T-helper 2 cell treated with Interferon-gamma antibody and Interleukin-4, amounts not matched to agents 100 ng/mL and 5 ng/mL, for 36 hours (primary cell): Measurements from ENCODE around the gene DHRS1. TPM values are rescaled to one million over a fixed set of nuclear protein-coding genes. Genes with fewer than 3 reads are reported as not detected.

Experiments used
- intact Hi-C: fragments of 100-400 bp; cut with micrococcal nuclease; formaldehyde crosslinking; loops from one replicate; pipeline ENCODE4 v1.15.1; 2023
- total RNA-seq: library from RNA; stranded (reverse); gene quantifications from 2 replicates; pipeline ENCODE4 v1.2.3, GENCODE V29; 2022

DHRS1 gene
- total RNA-seq, result 20.7 and 29.6 TPM in 2 replicates

- intact Hi-C loops, result loop anchor here (1.0 to 5.0 kb wide), 6 partner anchors 20 to 152 kb away; partner anchors contain the start of genes MDP1, PSME2, RABGGTA and RNF31
Measured at GRCh38 chr14:24299255-24300191, at the start of gene DHRS1, which contains the start of gene NOP9. TSS of gene DHRS1 (minus strand) at chr14:24299780. CDS start at chr14:24299106, 674 bp downstream. TSS of gene NOP9 (plus strand) at chr14:24299850. CDS start at chr14:24299955, 105 bp downstream.

DNA sequence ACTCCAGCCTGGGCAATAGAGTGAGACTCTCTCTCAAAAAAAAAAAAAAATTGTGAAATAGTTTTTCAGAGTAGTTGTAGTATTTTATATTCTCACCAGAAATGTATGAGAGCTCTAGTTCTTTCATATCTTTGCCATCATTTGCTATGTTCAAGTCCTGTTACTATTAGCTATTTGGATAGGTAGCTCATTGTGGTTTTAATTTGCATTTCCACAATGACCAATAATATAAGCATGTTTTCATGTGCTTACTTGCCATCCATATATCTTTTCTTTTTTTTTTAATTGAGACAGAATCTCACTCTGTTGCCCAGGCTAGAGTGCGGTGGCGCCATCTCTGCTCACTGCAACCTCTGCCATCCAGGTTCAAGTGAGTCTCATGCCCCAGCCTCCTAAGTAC is 48.6 kb upstream of the DHRS1 start:
- intact Hi-C loops, result no loop called here

DNA sequence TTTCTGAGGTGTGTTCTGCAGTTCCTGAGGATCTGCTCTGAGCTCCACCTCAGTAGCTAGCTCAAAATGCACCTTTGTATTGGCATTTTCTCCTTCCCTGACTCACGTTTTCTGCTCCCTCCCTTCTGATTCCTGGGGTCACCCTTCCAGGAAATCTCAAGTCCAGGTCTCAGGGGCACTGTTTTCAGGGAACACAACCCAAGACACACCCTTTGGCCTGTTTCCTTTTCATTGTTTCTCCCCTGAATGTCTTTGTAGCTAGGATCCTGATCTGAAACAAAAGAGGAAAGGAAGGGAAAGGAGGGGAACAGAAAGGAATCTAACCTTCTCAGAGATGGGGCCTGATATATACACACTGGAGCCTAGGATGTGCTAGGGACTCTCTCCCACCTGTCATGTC is 47.6 kb upstream of the DHRS1 start:
- intact Hi-C loops, result no loop called here

- intact Hi-C loops, result no loop called here
Measured at GRCh38 chr14:24343795-24344660, 44.4 kb upstream of the DHRS1 start.

DNA sequence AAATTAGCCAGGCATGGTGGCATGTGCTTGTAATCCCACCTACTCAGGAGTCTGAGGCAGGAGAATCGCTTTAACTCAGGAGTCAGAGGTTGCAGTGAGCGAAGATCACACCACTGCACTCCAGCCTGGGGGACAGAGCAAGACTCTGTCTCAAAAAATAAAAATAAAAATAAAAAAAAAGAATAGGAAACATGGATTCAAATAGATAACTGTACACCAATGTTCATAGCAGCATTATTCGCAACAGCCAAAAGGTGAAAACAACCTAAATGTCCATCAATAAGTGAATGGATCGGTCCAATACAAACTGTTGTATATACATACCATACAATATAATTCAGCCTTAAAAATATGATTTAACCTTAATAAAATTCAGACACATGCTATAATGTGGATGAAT is 43.3 kb upstream of the DHRS1 start:
- intact Hi-C loops, result no loop called here

- intact Hi-C loops, result no loop called here
Measured at GRCh38 chr14:24340606-24341005, 41.0 kb upstream of the DHRS1 start.

GRCh38 chr14:24339284-24340151 is 39.9 kb upstream of the DHRS1 start, which contains the start of gene RIPK3:
TSS of gene RIPK3 (minus strand) at chr14:24339991. CDS start at chr14:24339826, 165 bp downstream.
- intact Hi-C loops, result loop anchor here (10.0 kb wide), 1 partner anchor 325 kb away; no protein-coding TSS in a partner anchor

- intact Hi-C loops, result loop anchor here (10.0 kb wide), 1 partner anchor 324 kb away; no protein-coding TSS in a partner anchor
Measured at GRCh38 chr14:24338843-24339242, 39.3 kb upstream of the DHRS1 start.

- intact Hi-C loops, result loop anchor here (10.0 kb wide), 1 partner anchor 323 kb away; no protein-coding TSS in a partner anchor
Measured at GRCh38 chr14:24337824-24338175, 38.2 kb upstream of the DHRS1 start.

DNA sequence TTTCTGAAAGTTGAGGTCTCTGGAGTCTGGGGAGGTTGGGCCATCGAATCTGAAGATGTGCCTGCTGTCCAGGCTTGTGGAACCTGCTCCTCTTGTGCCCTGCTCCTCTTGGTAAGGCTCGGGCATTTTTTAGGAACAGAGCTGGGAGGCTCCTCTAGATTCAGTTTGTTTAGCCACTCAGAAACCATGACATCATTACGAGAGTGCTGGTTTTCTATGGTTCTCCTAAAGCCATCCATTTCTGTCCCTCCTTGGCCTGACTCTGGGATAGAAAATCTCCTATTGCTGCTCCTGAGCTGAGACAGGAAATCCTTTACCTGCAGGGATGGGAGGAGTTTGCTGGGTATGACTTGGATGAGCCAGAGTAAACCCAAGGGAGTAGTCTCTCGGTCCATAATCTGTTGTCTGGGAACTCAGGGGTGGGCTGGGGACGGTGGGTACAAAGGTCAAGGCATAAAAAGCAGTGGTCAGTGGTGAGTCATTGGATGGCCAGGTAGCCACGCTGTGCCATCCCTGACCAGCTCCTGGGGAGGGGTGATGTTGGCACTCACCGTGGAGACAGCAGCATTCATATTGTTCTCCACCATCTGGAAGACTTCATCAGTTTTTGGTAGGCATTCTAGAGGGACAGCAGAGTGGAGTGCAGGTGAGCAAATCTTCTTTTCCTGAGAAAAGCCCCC is 37.7 kb upstream of the DHRS1 start:
- intact Hi-C loops, result loop anchor here (10.0 kb wide), 1 partner anchor 322 kb away; no protein-coding TSS in a partner anchor

DNA sequence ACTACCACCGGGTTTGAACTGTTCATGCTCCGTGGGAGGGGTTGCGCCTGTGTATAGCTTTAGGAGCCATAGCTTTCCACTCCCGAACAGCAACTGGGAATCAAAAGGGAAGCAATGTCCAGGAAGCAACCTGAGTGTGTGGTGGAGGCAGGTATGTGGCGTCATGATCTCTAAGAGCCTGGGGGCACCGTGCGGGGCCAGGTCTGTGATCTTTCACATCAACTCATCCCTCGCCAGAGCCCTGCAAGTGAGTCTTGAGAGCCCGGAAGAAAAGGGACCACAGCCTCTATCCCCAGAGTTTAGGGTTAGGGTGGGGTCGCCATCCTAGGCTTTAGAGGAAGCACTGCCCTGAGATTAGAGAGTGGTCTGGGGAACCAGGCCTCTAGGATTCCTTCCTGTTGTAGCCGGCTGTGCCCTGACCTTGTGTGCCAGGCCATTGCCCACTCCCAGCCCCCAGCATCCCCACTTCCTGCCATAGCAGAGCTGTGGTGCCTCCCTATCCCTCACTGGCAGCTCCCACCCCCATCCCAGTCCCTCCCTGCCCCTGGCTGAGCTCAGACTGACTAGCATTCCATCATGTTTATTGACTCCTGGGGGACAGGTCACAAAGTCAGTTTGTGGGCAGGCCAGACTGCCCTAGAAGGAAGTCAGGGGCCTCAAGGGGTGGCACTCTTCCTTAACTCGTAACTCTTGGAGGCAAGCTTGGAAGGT is 36.0 kb upstream of the DHRS1 start:
- intact Hi-C loops, result loop anchor here (10.0 kb wide), 1 partner anchor 321 kb away; no protein-coding TSS in a partner anchor

- intact Hi-C loops, result loop anchor here (5.0 to 10.0 kb wide), 4 partner anchors 33 to 343 kb away; partner anchors contain the start of genes DHRS1, NFATC4 and NOP9
Measured at GRCh38 chr14:24334431-24335291, 35.1 kb upstream of the DHRS1 start, which contains the start of gene ADCY4. TSS of gene ADCY4 (minus strand) at chr14:24335071. CDS start at chr14:24334652, 419 bp downstream.

- intact Hi-C loops, result loop anchor here (1.0 to 10.0 kb wide), 8 partner anchors 22 to 345 kb away; partner anchors contain the start of genes DHRS1, LTB4R, LTB4R2 and NFATC4
Measured at GRCh38 chr14:24332268-24332993, 32.9 kb upstream of the DHRS1 start.

GRCh38 chr14:24331731-24332267 is 32.2 kb upstream of the DHRS1 start:
- intact Hi-C loops, result loop anchor here (1.0 to 10.0 kb wide), 8 partner anchors 21 to 346 kb away; partner anchors contain the start of genes DHRS1, LTB4R, LTB4R2 and NFATC4

GRCh38 chr14:24330973-24331674 is 31.5 kb upstream of the DHRS1 start:
- intact Hi-C loops, result loop anchor here (5.0 to 10.0 kb wide), 4 partner anchors 34 to 346 kb away; partner anchors contain the start of genes DHRS1, NFATC4 and NOP9

GRCh38 chr14:24329736-24330135 is 30.2 kb upstream of the DHRS1 start:
- intact Hi-C loops, result loop anchor here (5.0 to 10.0 kb wide), 4 partner anchors 32 to 348 kb away; partner anchors contain the start of genes DHRS1, NFATC4 and NOP9
